LNCAP (cell line): ENCODE data around the gene PRRC1.

Experiments used
- CTCF ChIP-seq: fragments of 450-650 bp; IDR thresholded peaks from 2 replicates; pipeline ENCODE4 v1.5.1; 2017; ENCODE audit warnings: mild to moderate bottlenecking

The PRRC1 gene

GRCh38 chr5:127506616-127507015, 10.8 kb upstream of the PRRC1 start:
- no peak for TF ChIP-seq CTCF

- no peak for TF ChIP-seq CTCF
Observed at GRCh38 chr5:127508644-127509373, 8.6 kb upstream of the PRRC1 start.

GRCh38 chr5:127513408-127513970, 4.0 kb upstream of the PRRC1 start:
- TF ChIP-seq CTCF, result no peak

- no peak for TF ChIP-seq CTCF
Observed at GRCh38 chr5:127514816-127515215, 2.6 kb upstream of the PRRC1 start.

- TF ChIP-seq CTCF, result no peak
Observed at GRCh38 chr5:127515693-127516440, 1.6 kb upstream of the PRRC1 start.

- TF ChIP-seq CTCF, result no peak
Observed at GRCh38 chr5:127517110-127517479, 345 bp upstream of the PRRC1 start.

GRCh38 chr5:127518319-127518621, 830 bp downstream of the PRRC1 start:
- no peak for TF ChIP-seq CTCF
